K562 (cell line): ENCODE data around the gene HNF4A. TPM values are rescaled to one million over a fixed set of nuclear protein-coding genes. Genes with fewer than 3 reads are reported as not detected.

Source experiments
- ATAC-seq: fragments of 200-7000 bp; cut with Tn5 transposase; 3 replicates; pipeline ENCODE4 v1.9.1; 2020; ENCODE audit warnings: moderate library complexity
- BruUV-seq: library from RNA; stranded (reverse); fragments of 400-500 nt; replicated peaks from 2 replicates; lab custom pipeline; 2021; lab: Mats Ljungman, UMichigan
- CTCF ChIA-PET: fragments of 300-600 bp; formaldehyde crosslinking; extraction: SDS; loops from one replicate; lab custom pipeline; 2021; ENCODE audit warnings: low intra/inter-chr PET ratio; lab: Yijun Ruan, JAX
- POLR2A ChIA-PET: fragments of 300-600, 350-650 bp; sonication (Branson Sonifier 250); formaldehyde crosslinking; extraction: SDS; loops from one replicate; lab custom pipeline; 2021; ENCODE audit warnings: antibody characterized with exemption, inconsistent platforms; lab: Yijun Ruan, JAX
- DNase-seq, 4 experiments: peaks; one replicate each; pipeline versions ENCODE4 v3.0.0 to v3.0.0-alpha.2; 2011 to 2018; ENCODE audit warnings: low spot score in 3 of 4, mixed read lengths in 3 of 4; ENCODE audit errors: extremely low read depth in 1 of 4
- FAIRE-seq: peaks from 2 replicates; lab custom pipeline; 2011; peaks lifted over from hg19 to GRCh38; lab: Jason Lieb, UNC
- H2AFZ ChIP-seq: 2 replicates; pipeline ENCODE4 v1.6.0; 2011; ENCODE audit warnings: low read depth, low read length, control low read depth, inconsistent platforms
- H3K27ac ChIP-seq: fragments of 200-600 bp; 3 replicates; pipeline ENCODE4 v1.8.0; 2011; ENCODE audit warnings: low read depth, mild to moderate bottlenecking, control low read depth, inconsistent platforms, low read length, moderate library complexity, mixed read lengths; ENCODE audit errors: extremely low read depth
- H3K27me3 ChIP-seq, 2 experiments: fragments of 300-600 bp in 1 of 2; 2 replicates in 1 of 2; 3 replicates in 1 of 2; pipeline versions ENCODE4 v1.6.0 to v1.8.0; 2011; ENCODE audit warnings: inconsistent platforms in 2 of 2, low read length in 2 of 2, mild to moderate bottlenecking in 1 of 2, mixed read lengths in 1 of 2, moderate library complexity in 1 of 2; ENCODE audit not compliant: control insufficient read depth in 2 of 2, insufficient read depth in 2 of 2
- H3K36me3 ChIP-seq: fragments of 300-600 bp; 3 replicates; pipeline ENCODE4 v1.8.0; 2011; ENCODE audit warnings: mild to moderate bottlenecking, low read length, inconsistent platforms; ENCODE audit not compliant: control insufficient read depth, insufficient read depth
- H3K4me1 ChIP-seq, 2 experiments: fragments of 200-600 bp in 1 of 2; replicated peaks in 1 of 2; 2 replicates in 1 of 2; 3 replicates in 1 of 2; pipeline versions ENCODE4 v1.5.1 to v1.8.0; 2011; ENCODE audit warnings: inconsistent platforms in 2 of 2, low read length in 2 of 2, mild to moderate bottlenecking in 1 of 2, mixed read lengths in 1 of 2, moderate library complexity in 1 of 2; ENCODE audit not compliant: control insufficient read depth in 2 of 2, insufficient read depth in 2 of 2
- H3K4me2 ChIP-seq: 2 replicates; pipeline ENCODE4 v1.6.1; 2011; ENCODE audit warnings: low read length, control low read depth, inconsistent platforms, mixed read lengths; ENCODE audit not compliant: insufficient read depth
- H3K4me3 ChIP-seq: fragments of 200-600 bp; sonication (generic), shearing (Covaris generic); 2 replicates; pipeline ENCODE4 v1.5.1; 2016; ENCODE audit warnings: control low read depth, inconsistent platforms
- H3K79me2 ChIP-seq: fragments of 200-600 bp; 3 replicates; pipeline ENCODE4 v1.8.0; 2011; ENCODE audit warnings: low read length, inconsistent platforms; ENCODE audit not compliant: control insufficient read depth, insufficient read depth
- H3K9ac ChIP-seq, 2 experiments: 2 replicates each; pipeline versions ENCODE4 v1.6.0 to v1.6.1; 2011; ENCODE audit warnings: low read depth in 2 of 2, low read length in 2 of 2, control low read depth in 1 of 2, inconsistent platforms in 1 of 2, mild to moderate bottlenecking in 1 of 2, mixed read lengths in 1 of 2; ENCODE audit not compliant: insufficient read depth in 1 of 2
- H3K9me1 ChIP-seq: one replicate; pipeline ENCODE4 v1.6.0; 2011; ENCODE audit warnings: inconsistent platforms, mild to moderate bottlenecking, low read length, moderate library complexity; ENCODE audit not compliant: control insufficient read depth, insufficient read depth
- H3K9me3 ChIP-seq: replicated peaks from 2 replicates; pipeline ENCODE4 v1.5.1; 2011; ENCODE audit warnings: low read depth, low read length, inconsistent platforms; ENCODE audit not compliant: control insufficient read depth, insufficient read depth
- H4K20me1 ChIP-seq: replicated peaks from 2 replicates; pipeline ENCODE4 v1.6.1; 2011; ENCODE audit warnings: low read length, inconsistent platforms, mixed read lengths; ENCODE audit not compliant: control insufficient read depth, insufficient read depth
- REST ChIP-seq, 2 experiments: fragments of 450-650 bp; formaldehyde crosslinking in 1 of 2; IDR thresholded peaks; 2 replicates each; pipeline versions ENCODE4 v1.4.0 to v1.6.1; 2014 to 2020; ENCODE audit warnings: mild to moderate bottlenecking in 2 of 2, borderline replicate concordance in 1 of 2, low read depth in 1 of 2
- TAL1 ChIP-seq: fragments of 450-650 bp; IDR thresholded peaks from 2 replicates; pipeline ENCODE4 v1.6.1; 2016; ENCODE audit warnings: mild to moderate bottlenecking
- ZFP36 ChIP-seq: fragments of 150-350 bp; IDR thresholded peaks from 2 replicates; pipeline ENCODE4 v1.6.1; 2018; ENCODE audit warnings: low read length, low read depth; ENCODE audit not compliant: partially characterized antibody
- WGBS: fragments of 100-300 bp; shearing (Covaris generic); methylation state at CpG from one replicate; pipeline ENCODE4 v1.1.6; 2016; ENCODE audit warnings: low coverage, mixed read lengths; ENCODE audit not compliant: insufficient coverage; ENCODE audit errors: missing lambda C conversion rate; 5-methylcytosine and 5-hydroxymethylcytosine counted together
- in situ Hi-C: fragments of 300-500 bp; cut with MboI; formaldehyde crosslinking; loops from 4 replicates; pipeline ENCODE4 v1.15.0; 2018; ENCODE audit warnings: inconsistent platforms, mixed read lengths
- intact Hi-C: fragments of 100-400 bp; cut with micrococcal nuclease; formaldehyde crosslinking; loops from 2 replicates; pipeline ENCODE4 v1.14.2; 2022
- polyA plus RNA-seq, 8 experiments: library from polyadenylated mRNA; depleted of rRNA in 4 of 8; stranded (reverse) in 5 of 8; unstranded in 3 of 8; fragments of >200 nt; fragmentation: Nextera tagmentation in 2 of 8; fragmentation: Illumina TruSeq in 1 of 8; extraction: Ambion mirVana in 2 of 8; extraction: Trizol in 1 of 8; gene quantifications; 2 replicates each; pipeline versions ENCODE4 v1.2.1 to v1.2.3, GENCODE V29; 2011 to 2014; ENCODE audit warnings: inconsistent platforms in 1 of 8, missing spikeins in 1 of 8
- total RNA-seq, 7 experiments: library from RNA; depleted of rRNA in 6 of 7; stranded (reverse); fragments of >200 nt in 6 of 7; fragmentation: Illumina TruSeq in 2 of 7; extraction: Trizol in 2 of 7; gene quantifications; 2 replicates each; pipeline versions ENCODE4 v1.2.1 to v1.2.3, GENCODE V29; 2011 to 2021; ENCODE audit warnings: low replicate concordance in 1 of 7

HNF4A gene
- total and polyA plus RNA-seq, 9 of the 15 experiments (the other 6 are each of a cell fraction or from before 2014, with no cell fraction given), result 0.03 to 0.27 (median 0.08) TPM; not detected in 5

DNA sequence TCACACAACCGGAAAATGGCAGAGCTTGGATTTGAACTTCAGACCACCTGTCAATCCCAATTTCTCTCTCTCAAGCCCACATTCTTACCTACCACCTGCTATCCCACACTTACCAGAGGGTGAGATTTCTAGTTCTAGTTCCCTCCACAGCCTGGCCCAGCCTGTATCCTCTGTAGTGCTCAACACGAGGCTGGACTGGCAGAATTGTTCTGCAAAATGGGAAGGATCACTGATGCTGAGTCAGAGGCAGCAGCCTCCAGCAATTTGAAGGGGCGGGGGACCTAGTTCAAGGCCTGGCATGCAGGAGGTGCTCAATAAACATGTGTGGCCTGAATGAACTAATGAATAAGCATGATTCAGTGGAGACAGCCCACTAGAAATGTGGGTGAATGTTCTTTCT is 66.6 kb downstream of the HNF4A start (continued):
- TF ChIP-seq REST (IDR thresholded peaks at IDR 0.05; ENCODE audit: borderline replicate concordance) (no peak), REST (CRISPR knock-in tag; IDR thresholded peaks at IDR 0.05; ENCODE audit: low read depth) (no peak)

DNA sequence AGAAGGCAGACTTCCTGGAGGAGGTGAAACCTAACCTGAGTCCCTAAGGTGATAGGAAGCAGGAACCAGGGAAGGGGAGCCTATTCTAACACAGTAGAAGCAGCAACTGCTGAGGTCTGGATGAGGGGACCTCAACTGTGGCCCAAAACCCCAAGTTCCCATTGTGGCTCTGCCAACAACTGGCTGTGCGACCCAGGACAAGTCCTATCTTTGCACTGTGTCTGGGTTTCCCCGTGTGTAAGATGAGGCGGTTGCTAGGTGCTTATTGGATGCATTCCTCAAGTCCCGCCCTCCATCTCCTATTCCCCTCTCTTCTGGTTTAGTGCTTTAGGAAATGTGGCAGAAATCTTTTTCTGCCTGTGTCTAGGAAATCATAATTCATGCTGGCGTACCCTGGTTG is 68.0 kb downstream of the HNF4A start:
- no peaks in the 10 kb centered on the region for H3K9me3 ChIP-seq
- H3K36me3 ChIP-seq, result no peaks in the 10 kb centered on the region

More for the DNA sequence above, 68.0 kb downstream of the HNF4A start:
- Histone ChIP-seq H2AFZ (no peak overlapping the region), H3K9me1 (no peaks in the 10 kb centered on the region), H3K27ac (no peak overlapping the region), H3K79me2 (no peaks in the 10 kb centered on the region), H3K4me2 (no peak overlapping the region), H3K4me1 (no peaks in the 10 kb centered on the region), H3K4me3 (no peak overlapping the region), H3K27me3 (peaks cover 15 to 36% of the 10 kb centered on the region in 2 experiments; a peak in 4 of 5 replicates), H4K20me1 (0 out of 2 replicates have a peak, but pooled peaks cover 4% of the 10 kb centered on the region), H3K9ac (no peak overlapping the region)
- intact Hi-C loops (no loop called here), in situ Hi-C loops (no loop called here)
- ChIA-PET POLR2A (interaction anchor here (0.6 kb wide), 1 partner anchor 25 kb away, joined by 3 read pairs; no protein-coding TSS in a partner anchor), CTCF (no interaction called here)
- 0% methylated on average over 5 of the region's 5 CpGs for WGBS
- no peak for DNase-seq
- BruUV-seq, result no TSS peak
- no peak for FAIRE-seq
- no peak; the same call in 2 of the 3 replicates for ATAC-seq
- TF ChIP-seq TAL1 (no peak), ZFP36 (peak; percentile 20)
